Measurements from ENCODE around the gene WIPF1.

WIPF1 gene

GRCh38 chr2:174516501-174517378 lies 80.9 kb downstream of the WIPF1 start:
- no peak overlapping the region for H3K9ac ChIP-seq
- TF ChIP-seq, protein P1, sequence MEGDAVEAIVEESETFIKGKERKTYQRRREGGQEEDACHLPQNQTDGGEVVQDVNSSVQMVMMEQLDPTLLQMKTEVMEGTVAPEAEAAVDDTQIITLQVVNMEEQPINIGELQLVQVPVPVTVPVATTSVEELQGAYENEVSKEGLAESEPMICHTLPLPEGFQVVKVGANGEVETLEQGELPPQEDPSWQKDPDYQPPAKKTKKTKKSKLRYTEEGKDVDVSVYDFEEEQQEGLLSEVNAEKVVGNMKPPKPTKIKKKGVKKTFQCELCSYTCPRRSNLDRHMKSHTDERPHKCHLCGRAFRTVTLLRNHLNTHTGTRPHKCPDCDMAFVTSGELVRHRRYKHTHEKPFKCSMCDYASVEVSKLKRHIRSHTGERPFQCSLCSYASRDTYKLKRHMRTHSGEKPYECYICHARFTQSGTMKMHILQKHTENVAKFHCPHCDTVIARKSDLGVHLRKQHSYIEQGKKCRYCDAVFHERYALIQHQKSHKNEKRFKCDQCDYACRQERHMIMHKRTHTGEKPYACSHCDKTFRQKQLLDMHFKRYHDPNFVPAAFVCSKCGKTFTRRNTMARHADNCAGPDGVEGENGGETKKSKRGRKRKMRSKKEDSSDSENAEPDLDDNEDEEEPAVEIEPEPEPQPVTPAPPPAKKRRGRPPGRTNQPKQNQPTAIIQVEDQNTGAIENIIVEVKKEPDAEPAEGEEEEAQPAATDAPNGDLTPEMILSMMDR (IDR thresholded peaks at IDR 0.05): no peak
- no peaks in the 10 kb centered on the region for H3K79me2 ChIP-seq
- no peaks in the 10 kb centered on the region for H3K4me1 ChIP-seq
- no peaks in the 10 kb centered on the region for H3K27me3 ChIP-seq (ENCODE audit: control insufficient read depth, insufficient read depth, low read length)
- no peaks in the 10 kb centered on the region for H3K9me3 ChIP-seq (ENCODE audit: control insufficient read depth, low read length)
- H3K36me3 ChIP-seq (ENCODE audit: control insufficient read depth, insufficient read depth, low read length): no peaks in the 10 kb centered on the region
- H2AFZ ChIP-seq: no peak overlapping the region
- H3K27ac ChIP-seq: no peak overlapping the region
- no peak overlapping the region for H3K4me2 ChIP-seq (ENCODE audit: low read length)
- no peak overlapping the region for H3K4me3 ChIP-seq (ENCODE audit: low read depth, low read length)

DNA sequence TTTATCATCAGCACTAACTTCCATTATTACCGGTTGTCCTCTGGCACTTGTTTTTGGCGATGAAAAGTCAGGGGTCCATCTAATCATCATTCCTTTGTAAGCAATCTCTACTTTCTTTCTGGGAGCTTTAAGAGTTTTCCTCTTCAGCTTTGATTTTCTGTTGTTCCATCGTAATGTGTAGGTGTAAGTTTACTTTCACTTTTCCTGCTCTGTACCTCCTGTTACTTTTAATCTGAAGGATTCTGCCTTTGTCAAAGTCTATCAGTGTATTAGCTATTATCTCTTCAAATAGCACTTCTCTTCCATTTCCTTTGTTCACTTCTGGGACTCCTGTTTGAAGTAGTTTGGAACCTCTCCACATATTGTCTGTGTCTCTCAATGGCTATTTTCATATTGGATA lies 85.3 kb downstream of the WIPF1 start:
- TF ChIP-seq, protein P1 (IDR thresholded peaks at IDR 0.05): no peak

GRCh38 chr2:174511580-174512260 lies 85.9 kb downstream of the WIPF1 start:
- H3K4me1 ChIP-seq: no peaks in the 10 kb centered on the region
- no peaks in the 10 kb centered on the region for H3K27me3 ChIP-seq (ENCODE audit: control insufficient read depth, insufficient read depth, low read length)
- no peak overlapping the region for H3K4me2 ChIP-seq (ENCODE audit: low read length)
- no peaks in the 10 kb centered on the region for H3K36me3 ChIP-seq (ENCODE audit: control insufficient read depth, insufficient read depth, low read length)
- H3K9ac ChIP-seq: no peak overlapping the region
- H3K4me3 ChIP-seq (ENCODE audit: low read depth, low read length): no peak overlapping the region
- H3K27ac ChIP-seq: no peak overlapping the region
- TF ChIP-seq, protein P1 (IDR thresholded peaks at IDR 0.05): no peak
- H3K9me3 ChIP-seq (ENCODE audit: control insufficient read depth, low read length): no peaks in the 10 kb centered on the region
- H2AFZ ChIP-seq: no peak overlapping the region
- no peaks in the 10 kb centered on the region for H3K79me2 ChIP-seq

More for the DNA sequence above, 85.3 kb downstream of the WIPF1 start:
- no peak overlapping the region for H3K27ac ChIP-seq
- H3K36me3 ChIP-seq (ENCODE audit: control insufficient read depth, insufficient read depth, low read length): no peaks in the 10 kb centered on the region
- no peak overlapping the region for H3K4me2 ChIP-seq (ENCODE audit: low read length)
- no peaks in the 10 kb centered on the region for H3K4me1 ChIP-seq
- H3K4me3 ChIP-seq (ENCODE audit: low read depth, low read length): no peak overlapping the region
- H3K9me3 ChIP-seq (ENCODE audit: control insufficient read depth, low read length): no peaks in the 10 kb centered on the region
- H3K9ac ChIP-seq: no peak overlapping the region
- H3K27me3 ChIP-seq (ENCODE audit: control insufficient read depth, insufficient read depth, low read length): no peaks in the 10 kb centered on the region
- H2AFZ ChIP-seq: no peak overlapping the region
- no peaks in the 10 kb centered on the region for H3K79me2 ChIP-seq

GRCh38 chr2:174510583-174511189 lies 86.9 kb downstream of the WIPF1 start:
- Histone ChIP-seq H3K4me2 (ENCODE audit: low read length) (no peak overlapping the region), H3K9me3 (ENCODE audit: control insufficient read depth, low read length) (no peaks in the 10 kb centered on the region), H3K4me1 (no peaks in the 10 kb centered on the region), H3K79me2 (no peaks in the 10 kb centered on the region), H3K27me3 (ENCODE audit: control insufficient read depth, insufficient read depth, low read length) (no peaks in the 10 kb centered on the region), H3K4me3 (ENCODE audit: low read depth, low read length) (no peak overlapping the region), H3K36me3 (ENCODE audit: control insufficient read depth, insufficient read depth, low read length) (no peaks in the 10 kb centered on the region), H3K9ac (no peak overlapping the region), H3K27ac (no peak overlapping the region), H2AFZ (no peak overlapping the region)
- TF ChIP-seq, protein P1 (IDR thresholded peaks at IDR 0.05): no peak
